Measurements from ENCODE around the gene EHBP1L1. TPM values are rescaled to one million over a fixed set of nuclear protein-coding genes. Genes with fewer than 3 reads are reported as not detected.
A peak's percentile ranks its signal among the peaks of the same experiment; 100 is the strongest.

Gene EHBP1L1
- total RNA-seq = 49.5 TPM

DNA sequence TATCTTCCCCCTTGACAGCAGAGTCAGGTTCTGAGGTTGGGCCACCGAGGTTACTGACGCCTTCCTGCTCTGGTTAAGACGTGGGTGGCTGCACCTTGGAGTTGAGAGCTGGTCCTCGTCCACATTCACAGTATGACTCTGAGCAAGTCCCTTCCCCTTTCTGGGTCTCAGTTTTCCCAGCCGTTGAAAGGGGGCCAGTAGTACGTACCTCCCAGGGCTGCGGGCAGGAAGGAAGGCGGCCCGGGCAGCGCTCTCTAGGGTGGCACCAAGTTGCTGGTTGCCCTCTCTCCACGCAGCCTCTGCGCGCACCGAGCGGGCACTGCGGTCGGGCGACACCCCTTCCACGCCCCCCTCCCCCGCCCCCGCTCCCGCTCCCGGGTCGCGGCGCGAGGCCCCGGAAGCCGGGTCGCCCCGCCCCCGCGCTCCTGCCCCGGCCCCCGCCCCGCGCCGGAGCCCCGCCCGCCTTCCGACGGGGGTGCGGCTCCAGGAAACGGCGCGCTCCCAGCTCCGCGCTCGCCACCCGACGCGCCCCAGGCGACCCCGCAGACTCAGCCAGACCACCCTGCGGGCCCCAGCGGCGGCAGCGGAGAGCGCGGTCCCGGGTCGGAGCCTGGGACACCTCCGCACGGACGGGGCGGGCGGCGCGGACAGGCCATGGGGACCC lies at the start of gene EHBP1L1:
Gene EHBP1L1 (plus strand): TSS at position 486 of the 664 bp plus-strand sequence. CDS start 250 bp downstream, outside the sequence.
- no peak for DNase-seq

DNA sequence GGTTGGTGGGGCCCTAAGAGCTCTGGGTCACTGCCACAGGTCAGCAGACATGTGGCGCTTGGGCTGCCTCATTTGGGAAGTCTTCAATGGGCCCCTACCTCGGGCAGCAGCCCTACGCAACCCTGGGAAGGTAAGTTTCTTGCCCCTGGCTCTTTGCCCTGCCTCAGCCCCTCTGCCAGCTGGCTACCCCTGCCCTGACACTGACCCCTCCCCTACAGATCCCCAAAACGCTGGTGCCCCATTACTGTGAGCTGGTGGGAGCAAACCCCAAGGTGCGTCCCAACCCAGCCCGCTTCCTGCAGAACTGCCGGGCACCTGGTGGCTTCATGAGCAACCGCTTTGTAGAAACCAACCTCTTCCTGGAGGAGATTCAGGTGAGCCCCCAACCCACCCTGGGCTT lies 49.1 kb upstream of the EHBP1L1 start:
- no peak for DNase-seq

DNA sequence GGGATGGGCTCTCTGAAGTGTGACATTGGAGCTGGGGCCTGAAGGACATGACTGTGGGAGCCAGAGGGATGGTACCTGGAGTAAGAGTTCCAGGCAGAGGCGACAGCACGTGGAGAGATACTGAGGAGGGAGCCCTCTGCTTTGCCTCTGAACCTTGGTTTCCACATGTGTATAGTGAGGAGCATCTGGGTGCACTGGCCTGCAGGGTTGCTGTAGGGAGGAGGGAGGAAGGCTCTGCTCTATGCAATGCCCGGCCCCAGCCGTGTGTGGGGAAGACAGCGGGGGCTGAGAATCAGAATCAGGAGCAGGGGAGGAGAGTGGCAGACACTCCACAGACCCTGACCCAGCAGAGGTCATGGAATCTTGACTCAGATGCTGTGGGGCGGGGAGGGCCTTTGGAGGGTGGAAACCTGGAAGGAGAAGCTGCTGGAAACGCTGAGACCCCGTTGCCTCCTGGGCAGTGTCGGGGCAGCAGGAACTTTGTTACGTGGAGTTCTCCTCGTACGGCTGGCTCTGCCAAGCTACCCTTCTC lies 47.0 kb upstream of the EHBP1L1 start:
- no peak for DNase-seq

- DNase-seq = no peak
These were observed 46.2 kb upstream of the EHBP1L1 start for GRCh38 chr11:65529475-65530156.

DNA sequence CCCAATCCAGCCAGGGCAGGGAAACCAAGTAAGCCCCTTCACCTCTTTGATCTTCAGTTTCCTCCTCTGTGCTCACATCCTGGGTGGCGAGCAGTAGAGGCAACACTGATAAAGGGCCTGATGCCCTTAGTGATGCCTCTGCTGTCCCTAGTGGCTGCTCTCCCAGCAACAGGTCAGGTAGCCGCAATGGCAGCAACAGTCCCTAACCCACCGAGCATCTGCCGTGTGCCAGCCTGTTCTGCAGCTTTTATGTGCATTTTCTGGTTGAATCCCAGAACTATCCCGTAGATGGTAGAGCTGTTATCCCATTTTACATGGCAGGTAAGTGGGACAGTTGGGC lies 45.7 kb upstream of the EHBP1L1 start:
- no peak for DNase-seq

- DNase-seq = no peak
These were observed 43.3 kb upstream of the EHBP1L1 start for GRCh38 chr11:65532388-65533064.

DNA sequence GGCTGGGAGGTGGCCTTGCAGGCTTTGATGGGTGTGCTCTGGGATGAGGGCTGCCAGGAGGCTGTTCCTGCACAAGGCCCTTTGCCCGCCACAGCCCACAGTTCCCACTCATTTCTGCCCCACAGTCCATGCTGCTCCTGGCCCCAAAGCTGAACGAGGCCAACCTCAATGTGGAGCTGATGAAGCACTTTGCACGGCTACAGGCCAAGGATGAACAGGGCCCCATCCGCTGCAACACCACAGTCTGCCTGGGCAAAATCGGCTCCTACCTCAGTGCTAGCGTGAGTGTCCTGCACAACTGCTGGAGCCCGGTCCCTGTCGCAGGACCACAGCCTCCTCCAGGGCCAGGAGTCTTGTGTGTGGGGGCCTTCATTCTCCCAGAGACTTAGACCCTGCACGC lies 40.8 kb upstream of the EHBP1L1 start:
- no peak for DNase-seq

DNA sequence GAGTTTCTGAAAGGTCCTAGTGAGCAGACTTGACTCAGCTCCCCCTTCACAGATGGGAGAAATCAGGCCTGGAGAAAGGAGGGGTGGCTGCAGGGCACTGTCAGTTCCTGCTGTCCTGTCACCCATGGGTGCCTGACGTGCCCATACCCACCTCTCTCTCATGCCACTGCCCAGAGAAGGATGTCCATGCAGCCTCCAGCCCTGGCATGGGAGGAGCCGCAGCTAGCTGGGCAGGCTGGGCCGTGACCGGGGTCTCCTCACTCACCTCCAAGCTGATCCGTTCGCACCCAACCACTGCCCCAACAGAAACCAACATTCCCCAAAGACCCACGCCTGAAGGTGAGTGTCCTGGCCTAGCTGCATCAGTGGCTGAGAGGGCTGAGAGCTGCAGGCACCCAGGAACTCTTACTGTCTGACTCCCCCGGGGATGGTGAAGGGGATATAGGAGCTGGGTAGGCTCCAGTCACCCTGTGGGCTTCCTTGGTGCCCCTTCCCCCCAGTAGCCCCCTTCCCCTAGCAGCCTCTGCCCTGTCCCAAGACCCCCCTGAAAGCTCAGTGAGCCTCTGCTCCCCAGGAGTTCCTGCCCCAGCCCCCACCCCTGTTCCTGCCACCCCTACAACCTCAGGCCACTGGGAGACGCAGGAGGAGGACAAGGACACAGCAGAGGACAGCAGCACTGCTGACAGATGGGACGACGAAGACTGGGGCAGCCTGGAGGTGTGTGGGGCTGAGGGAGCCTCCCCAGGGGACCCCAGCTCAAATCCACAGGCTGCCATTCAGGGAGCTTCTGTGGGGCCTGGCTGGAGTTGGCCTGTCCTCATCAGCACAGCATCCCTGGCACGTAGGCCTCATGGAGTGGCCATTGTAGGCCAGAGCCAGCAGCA lies 39.2 kb upstream of the EHBP1L1 start:
- DNase-seq = no peak

GRCh38 chr11:65537296-65537597 lies 38.6 kb upstream of the EHBP1L1 start:
- DNase-seq = no peak

GRCh38 chr11:65537620-65538231 lies 38.1 kb upstream of the EHBP1L1 start:
- DNase-seq = no peak

GRCh38 chr11:65538232-65538914 lies 37.5 kb upstream of the EHBP1L1 start:
- no peak for DNase-seq

GRCh38 chr11:65538915-65539743 lies 36.7 kb upstream of the EHBP1L1 start:
- no peak for DNase-seq

GRCh38 chr11:65539744-65540289 lies 36.0 kb upstream of the EHBP1L1 start:
- no peak for DNase-seq

DNA sequence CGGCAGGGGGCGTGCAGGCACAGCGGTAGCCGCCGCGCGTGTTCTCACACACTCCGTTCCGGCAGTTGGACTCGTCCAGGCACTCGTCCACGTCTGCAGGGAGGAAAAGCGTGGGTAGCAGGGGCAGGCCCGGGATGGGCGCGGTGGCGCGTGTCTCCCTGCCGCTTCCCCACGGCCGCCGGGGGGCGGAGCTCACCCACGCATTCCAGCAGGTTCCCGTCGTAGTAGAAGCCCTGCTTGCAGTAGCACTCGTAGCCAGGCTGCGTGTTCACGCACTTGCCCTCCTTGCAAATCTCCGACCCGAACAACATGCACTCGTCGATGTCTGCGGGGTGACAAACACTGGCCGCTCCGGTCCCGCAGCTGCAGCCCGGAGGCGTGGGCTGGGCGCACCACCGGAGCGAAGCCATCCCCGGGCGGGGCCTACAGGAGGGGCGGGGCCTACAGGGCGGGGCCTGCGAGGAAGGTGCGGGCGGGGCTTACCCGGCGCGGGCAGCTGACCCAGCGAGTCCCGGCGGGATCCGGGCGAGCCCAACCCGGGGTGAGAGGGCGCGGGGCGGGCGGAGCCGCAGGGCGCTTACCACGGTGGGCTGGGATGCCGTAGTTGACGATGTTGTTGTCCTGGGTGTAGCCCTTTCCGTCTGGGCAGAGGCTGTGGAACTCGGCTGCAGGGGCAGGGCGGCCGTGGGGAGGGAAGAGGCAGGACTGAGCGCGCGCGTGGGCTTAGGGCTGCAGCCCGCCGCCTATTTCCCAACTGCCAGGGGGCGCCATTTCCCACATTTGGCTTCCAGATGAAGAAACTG lies 35.4 kb upstream of the EHBP1L1 start:
- DNase-seq = peak; percentile 88

GRCh38 chr11:65541093-65541982 lies 34.5 kb upstream of the EHBP1L1 start:
- DNase-seq = no peak

DNA sequence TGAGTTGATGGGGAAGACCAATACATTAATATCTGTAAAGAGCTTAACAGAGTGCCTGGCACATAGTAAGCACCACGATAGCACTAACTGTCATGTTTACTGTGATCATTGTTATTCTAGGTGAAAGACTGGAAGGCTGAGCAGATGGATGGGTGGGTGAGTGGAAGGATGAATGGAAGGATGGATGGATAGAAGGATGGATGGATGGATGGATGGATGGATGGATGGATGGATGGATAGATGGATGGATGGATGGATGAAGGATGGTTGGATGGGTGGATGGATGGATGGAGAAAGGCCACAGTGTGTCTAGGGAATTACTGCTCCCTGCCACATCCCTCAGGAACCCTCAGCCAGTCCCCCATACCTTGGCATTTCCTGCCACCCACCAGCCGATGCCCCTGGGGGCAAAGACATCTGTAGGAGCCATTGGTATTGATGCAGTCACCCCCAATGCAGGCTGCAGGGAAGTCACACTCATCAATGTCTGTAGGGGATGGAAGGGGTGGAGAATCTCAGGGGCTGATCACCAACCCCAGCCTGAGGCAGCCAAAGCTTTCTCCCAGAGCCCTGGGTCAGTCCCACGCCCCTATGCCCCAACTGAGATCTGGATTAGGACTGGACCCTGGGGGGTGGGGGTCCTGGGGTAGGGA lies 33.0 kb upstream of the EHBP1L1 start:
- no peak for DNase-seq

DNA sequence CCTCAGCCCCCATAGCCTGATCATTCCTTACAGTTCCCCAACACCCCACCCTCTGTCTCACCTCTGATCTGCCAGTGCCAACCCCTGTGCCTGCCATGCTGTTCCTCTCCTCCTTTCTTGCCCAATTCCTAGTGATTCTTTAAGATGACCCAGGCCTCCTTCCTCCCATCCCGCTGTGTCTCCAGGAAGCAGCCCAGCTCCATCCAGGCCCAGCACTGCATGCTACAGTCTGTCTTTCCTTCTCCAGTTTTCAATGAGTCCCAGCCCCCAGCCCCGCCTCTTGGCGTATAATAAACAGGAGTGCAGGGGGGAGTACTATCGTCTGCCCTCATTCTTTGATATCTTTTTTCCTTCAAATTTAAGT lies 30.0 kb upstream of the EHBP1L1 start:
- DNase-seq = no peak
